ENCODE measurements around the gene FAM184B.

FAM184B gene

GRCh38 chr4:17623451-17624001 lies 157.9 kb downstream of the FAM184B start:
- DNase-seq: no peak

DNA sequence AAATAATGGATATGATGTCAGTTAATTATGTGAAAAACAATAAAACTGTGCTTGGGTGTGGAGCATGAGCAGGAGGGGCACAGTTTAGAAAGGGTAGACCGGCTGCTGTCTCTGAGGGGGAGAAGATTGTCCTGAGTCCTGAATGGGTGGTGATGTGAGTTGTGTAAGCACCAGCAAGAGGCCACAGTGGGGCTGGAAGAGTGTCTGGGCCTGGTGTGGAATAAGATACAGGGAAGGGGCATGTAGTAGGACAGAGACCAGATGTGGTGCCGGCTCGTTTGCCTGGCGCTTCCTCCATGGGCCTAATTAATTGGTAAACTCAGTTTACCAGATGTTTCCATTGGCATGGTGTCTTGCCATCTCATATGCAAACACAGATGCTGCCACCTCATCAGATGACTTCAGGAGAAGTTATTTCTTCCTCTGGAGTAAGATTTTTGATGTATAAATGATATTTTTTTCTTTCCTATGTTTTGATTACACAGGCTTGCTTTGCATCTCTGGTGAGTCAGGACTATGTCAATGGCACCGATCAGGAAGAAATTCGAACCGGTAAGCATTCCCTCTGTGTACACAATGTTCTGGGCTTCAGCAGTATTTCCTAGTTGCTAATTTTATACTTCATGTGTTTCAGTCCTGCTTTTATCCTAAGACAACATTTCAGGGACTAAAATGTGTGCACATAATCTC lies 161.9 kb downstream of the FAM184B start:
- DNase-seq: no peak

DNA sequence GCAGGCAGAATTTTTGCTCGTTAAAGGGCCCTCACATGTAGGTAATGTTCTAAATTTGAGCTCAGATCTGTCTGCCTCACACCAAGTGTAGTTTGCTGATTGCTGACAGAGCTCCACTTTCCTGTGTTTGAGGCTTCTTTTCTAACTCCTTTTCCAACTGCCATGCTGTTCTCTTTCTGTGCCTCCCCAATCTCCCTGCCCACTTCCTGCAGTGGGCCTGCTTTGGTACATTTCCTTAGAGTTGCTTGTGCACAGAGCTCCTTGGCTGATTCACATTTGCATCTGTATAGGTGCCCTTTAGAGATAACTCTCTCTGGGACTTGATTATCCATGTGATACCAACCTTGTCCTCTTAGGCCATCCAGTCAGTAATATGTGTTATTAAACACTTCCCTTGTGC lies 162.5 kb downstream of the FAM184B start:
- DNase-seq: no peak

GRCh38 chr4:17616283-17616682 lies 165.1 kb downstream of the FAM184B start:
- no peak for DNase-seq

DNA sequence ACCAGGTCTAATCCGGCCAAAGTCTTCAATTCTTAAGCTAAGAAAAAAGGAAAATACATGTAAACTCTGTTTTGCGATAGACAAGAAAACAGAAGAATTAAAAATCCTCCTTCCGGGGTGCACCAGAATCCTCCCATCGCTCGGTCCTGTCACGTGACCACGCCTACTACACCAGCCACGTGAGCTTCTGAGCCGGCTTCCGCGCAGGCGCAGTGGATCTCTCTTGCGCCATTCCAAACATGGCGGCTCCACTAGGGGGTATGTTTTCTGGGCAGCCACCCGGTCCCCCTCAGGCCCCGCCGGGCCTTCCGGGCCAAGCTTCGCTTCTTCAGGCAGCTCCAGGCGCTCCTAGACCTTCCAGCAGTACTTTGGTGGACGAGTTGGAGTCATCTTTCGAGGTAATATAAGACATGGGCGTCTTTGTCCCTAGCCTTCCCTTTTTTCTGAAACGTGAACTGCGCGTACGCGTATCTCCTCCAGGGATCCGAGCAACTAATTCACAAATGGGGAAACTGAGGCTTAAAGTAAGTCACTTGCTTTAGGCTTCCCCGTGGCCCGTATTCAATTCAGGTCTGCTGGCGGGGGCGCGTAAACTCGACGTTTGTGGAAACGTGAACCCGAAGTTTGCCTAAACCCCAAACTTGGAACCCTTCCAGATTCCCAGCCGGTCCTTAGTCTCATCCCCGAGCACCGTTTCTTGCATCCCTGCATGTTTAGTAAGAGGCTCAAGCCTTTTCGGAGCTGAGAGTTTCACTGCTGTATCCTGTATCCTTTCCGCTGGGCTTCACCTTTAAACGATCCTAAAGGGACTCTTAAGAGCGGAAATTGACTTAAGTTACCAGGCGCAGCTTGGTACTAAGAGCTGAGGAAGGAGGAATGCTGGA lies 166.8 kb downstream of the FAM184B start, which contains the start of gene MED28:
Gene MED28 (plus strand): TSS at position 226 of the 884 bp plus-strand sequence. CDS start 14 bp downstream, at position 240.
- peak; percentile 34 for DNase-seq

DNA sequence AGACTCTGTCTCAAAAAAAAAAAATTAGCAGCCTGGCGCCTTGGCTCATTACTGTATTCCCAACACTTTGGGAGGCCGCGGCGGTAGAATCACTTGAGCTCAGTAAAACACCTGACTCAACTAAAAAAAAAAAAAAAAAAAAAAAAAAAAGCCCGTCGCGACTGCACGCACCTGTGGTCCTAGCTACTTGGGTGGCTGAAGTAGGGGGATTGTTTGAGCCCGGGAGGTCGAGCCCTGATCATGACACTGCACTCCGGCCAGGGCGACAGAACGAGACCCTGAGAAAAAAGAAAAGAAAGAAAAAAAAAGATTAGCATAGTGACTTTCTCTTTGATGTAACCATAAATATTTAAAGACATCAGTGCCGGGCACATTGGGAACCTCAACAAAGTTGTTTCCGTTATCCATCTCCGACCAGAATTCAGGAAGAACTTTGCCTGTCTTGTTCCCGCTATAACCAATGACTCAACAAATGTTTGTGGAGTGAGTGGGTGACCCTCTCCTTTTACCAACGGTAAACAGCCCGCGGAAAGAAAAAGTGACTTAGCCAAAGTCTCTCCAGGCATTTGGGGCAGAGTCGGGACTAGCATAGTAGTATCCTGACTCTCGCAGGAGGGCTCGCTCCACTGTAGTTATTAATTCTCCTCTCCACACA lies 167.5 kb downstream of the FAM184B start:
- no peak for DNase-seq

DNA sequence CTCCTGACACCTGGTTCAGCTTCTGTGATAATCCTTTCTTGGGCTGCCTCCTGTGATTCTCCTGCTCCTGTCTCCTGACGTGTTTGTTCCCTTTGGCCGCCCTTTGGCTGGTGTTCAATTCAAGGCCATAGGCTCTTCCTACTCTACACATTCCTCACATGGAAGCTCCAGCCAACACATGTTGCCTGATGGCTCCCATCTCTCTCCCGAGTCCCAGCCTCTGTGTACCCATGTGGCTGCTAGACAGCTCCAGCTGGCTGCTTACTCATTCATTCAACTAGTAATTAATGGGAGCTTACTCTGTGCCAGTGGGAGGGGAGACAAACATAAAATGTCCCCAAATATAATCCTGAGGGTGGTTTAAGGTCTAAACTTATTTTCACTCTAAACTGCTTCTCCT lies 176.2 kb downstream of the FAM184B start:
- no peak for DNase-seq

DNA sequence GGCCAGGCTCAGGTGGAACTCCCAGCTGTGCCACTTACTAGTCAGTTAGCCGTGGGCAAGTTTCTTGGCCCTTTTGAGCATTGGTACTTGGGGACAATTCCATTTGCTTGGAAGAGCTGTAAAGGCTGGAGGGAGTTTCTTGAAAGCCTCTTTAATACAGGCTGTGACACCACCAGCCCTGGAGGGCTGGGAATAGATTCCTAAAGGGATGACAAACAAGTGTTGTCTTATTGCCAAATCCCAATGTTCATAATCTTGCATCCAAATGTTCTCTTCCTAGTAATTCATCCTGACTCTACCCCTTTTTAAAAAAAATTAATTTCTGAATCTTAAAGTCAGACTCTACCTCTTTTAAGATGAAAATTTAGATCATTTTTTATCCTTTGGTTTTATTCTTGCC lies 181.6 kb downstream of the FAM184B start:
- no peak for DNase-seq

GRCh38 chr4:17597517-17597916 lies 183.9 kb downstream of the FAM184B start:
- no peak for DNase-seq

DNA sequence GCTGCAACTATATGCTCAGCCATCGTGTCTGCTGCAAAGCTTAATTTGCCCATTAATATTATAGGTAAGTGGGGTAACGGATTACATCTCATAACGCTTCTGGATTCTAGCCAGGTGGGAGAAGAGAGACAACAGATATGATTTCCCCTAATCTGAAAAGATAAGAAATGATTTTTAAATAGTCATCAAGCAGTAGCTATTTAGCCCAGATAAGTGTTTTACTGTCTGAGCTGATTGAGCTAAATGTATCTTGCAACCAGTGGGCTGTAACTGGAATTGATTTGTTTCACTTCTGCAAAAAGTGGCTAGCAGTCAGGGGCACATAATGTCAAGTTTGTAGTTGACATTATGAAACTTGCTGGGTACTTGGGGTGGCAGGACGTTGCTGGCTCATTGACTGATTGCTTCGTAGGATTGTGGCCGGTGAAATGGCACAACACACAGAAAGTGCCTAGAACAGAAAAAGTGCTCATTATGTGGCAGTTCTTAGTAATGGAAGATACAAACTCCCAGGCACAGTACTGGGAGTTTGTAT lies 185.9 kb downstream of the FAM184B start:
- peak; percentile 41 for DNase-seq

GRCh38 chr4:17589355-17589754 lies 192.1 kb downstream of the FAM184B start:
- no peak for DNase-seq

- DNase-seq: no peak
Measured at GRCh38 chr4:17587094-17587822, 194.2 kb downstream of the FAM184B start.

DNA sequence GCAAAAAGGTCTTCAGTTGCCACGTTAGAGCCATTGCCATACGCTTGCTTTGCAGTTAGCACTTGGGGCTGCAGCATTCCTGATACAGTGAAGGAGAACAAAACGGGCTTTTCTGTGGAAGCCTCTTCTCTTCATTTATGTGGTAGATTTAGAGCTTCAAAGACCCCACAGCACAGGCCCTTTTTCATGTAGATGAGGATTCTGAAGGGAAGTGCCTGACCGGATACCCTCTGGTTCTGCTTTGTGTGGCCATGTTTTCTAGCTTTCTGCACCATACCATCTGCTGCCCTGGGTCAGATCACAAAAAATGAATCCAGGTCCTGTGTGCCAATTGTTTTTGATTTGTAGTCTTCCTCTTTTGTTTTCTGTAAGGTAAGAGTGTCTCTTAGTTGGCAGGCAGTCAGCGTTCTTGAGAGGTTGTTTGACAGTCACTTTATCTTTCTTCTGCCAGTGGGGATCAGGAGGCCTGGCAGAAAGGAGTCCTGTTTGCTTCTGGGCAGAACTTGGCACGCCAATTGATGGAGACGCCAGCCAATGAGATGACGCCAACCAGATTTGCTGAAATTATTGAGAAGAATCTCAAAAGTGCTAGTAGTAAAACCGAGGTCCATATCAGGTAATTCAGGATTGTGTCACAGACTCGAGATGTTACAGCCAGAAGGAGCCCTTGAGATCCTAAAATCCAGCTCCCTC lies 196.8 kb downstream of the FAM184B start:
- no peak for DNase-seq

GRCh38 chr4:17583941-17584340 lies 197.5 kb downstream of the FAM184B start:
- no peak for DNase-seq

- DNase-seq: no peak
Measured at GRCh38 chr4:17583276-17583675, 198.1 kb downstream of the FAM184B start.

DNA sequence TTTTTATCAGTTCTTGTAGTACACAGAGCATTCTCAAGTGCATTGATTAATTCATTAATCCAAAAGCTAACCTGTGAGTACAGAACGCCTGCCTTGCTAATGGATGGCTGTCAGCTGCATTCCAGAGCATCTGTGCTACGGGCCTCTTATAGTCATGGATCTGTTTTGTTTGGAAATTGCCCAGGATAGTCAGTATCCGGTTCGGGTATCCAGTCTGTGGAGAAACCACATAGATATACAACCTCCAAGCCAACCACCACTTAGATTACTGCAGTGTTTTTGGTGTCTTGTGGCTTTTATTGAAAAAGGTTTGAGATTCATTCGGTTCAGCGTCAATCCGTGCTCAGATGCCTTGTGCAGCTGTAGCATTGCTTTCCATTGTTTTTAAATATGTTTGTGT lies 200.5 kb downstream of the FAM184B start:
- DNase-seq: no peak

Measured in SIG-M5 (cell line).